Measurements from ENCODE around the gene RRP9.

GRCh38 chr3:51980253-51980652, 38.5 kb upstream of the RRP9 start:
- TF ChIP-seq, protein P1, sequence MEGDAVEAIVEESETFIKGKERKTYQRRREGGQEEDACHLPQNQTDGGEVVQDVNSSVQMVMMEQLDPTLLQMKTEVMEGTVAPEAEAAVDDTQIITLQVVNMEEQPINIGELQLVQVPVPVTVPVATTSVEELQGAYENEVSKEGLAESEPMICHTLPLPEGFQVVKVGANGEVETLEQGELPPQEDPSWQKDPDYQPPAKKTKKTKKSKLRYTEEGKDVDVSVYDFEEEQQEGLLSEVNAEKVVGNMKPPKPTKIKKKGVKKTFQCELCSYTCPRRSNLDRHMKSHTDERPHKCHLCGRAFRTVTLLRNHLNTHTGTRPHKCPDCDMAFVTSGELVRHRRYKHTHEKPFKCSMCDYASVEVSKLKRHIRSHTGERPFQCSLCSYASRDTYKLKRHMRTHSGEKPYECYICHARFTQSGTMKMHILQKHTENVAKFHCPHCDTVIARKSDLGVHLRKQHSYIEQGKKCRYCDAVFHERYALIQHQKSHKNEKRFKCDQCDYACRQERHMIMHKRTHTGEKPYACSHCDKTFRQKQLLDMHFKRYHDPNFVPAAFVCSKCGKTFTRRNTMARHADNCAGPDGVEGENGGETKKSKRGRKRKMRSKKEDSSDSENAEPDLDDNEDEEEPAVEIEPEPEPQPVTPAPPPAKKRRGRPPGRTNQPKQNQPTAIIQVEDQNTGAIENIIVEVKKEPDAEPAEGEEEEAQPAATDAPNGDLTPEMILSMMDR (IDR thresholded peaks at IDR 0.05) = no peak
- TF ChIP-seq POLR2A (IDR thresholded peaks at IDR 0.05) = no peak
- TF ChIP-seq EP300 (IDR thresholded peaks at IDR 0.05) = no peak
